GM12878 (cell line): Measurements from ENCODE around the gene CTNNA2. TPM values are rescaled to one million over a fixed set of nuclear protein-coding genes. Genes with fewer than 3 reads are reported as not detected.

ENCODE experiments used
- ATAC-seq: fragments of 200-7000 bp; cut with Tn5 transposase; 3 replicates; pipeline ENCODE4 v1.9.1; 2020; ENCODE audit warnings: mild to moderate bottlenecking, moderate library complexity
- BruUV-seq: library from RNA; stranded (reverse); fragments of 400-500 nt; replicated peaks from 2 replicates; lab custom pipeline; 2021; lab: Mats Ljungman, UMichigan
- CTCF ChIA-PET: fragments of 300-600 bp; sonication (Branson Sonifier 250); formaldehyde crosslinking; extraction: SDS; loops from one replicate; lab custom pipeline; 2021; ENCODE audit warnings: inconsistent platforms; lab: Yijun Ruan, JAX
- POLR2A ChIA-PET: fragments of 350-600 bp; formaldehyde crosslinking; extraction: SDS; loops from one replicate; lab custom pipeline; 2021; ENCODE audit warnings: inconsistent platforms; lab: Charles Lee
- RAD21 ChIA-PET: fragments of 300-600 bp; sonication (Branson Sonifier 250); formaldehyde crosslinking; loops from one replicate; lab custom pipeline; 2023; ENCODE audit warnings: antibody characterized with exemption; ENCODE audit not compliant: unreplicated experiment; lab: Charles Lee
- SMC1A ChIA-PET: fragments of 300-600 bp; sonication (Branson Sonifier 250); formaldehyde crosslinking; loops from one replicate; lab custom pipeline; 2023; ENCODE audit not compliant: unreplicated experiment, uncharacterized antibody; lab: Charles Lee
- DNase-seq: peaks from one replicate; pipeline ENCODE4 v3.0.0-alpha.2; 2011; ENCODE audit warnings: low read depth, low spot score
- FAIRE-seq: peaks from 3 replicates; lab custom pipeline; 2011; peaks lifted over from hg19 to GRCh38; lab: Jason Lieb, UNC
- H2AFZ ChIP-seq: 2 replicates; pipeline ENCODE4 v1.6.0; 2011; ENCODE audit warnings: low read depth, low read length, control low read depth; ENCODE audit not compliant: control insufficient read depth
- H3K27ac ChIP-seq: 2 replicates; pipeline ENCODE4 v1.5.1; 2011; ENCODE audit warnings: control low read depth; ENCODE audit not compliant: control insufficient read depth, insufficient read depth
- H3K27me3 ChIP-seq, 2 experiments: replicated peaks in 1 of 2; 2 replicates each; pipeline versions ENCODE4 v1.6.0 to v1.6.1; 2011; ENCODE audit warnings: low read length in 1 of 2; ENCODE audit not compliant: control insufficient read depth in 2 of 2, insufficient read depth in 2 of 2
- H3K36me3 ChIP-seq, 2 experiments: 2 replicates each; pipeline ENCODE4 v1.5.1; 2011; ENCODE audit warnings: low read length in 1 of 2; ENCODE audit not compliant: control insufficient read depth in 2 of 2, insufficient read depth in 2 of 2
- H3K4me1 ChIP-seq: 2 replicates; pipeline ENCODE4 v1.6.1; 2011; ENCODE audit warnings: mild to moderate bottlenecking, low read length, moderate library complexity, mixed read lengths; ENCODE audit not compliant: control insufficient read depth, insufficient read depth
- H3K4me2 ChIP-seq: 2 replicates; pipeline ENCODE4 v1.6.0; 2011; ENCODE audit warnings: control low read depth; ENCODE audit not compliant: control insufficient read depth, insufficient read depth
- H3K4me3 ChIP-seq: fragments of 200-600 bp; sonication (generic); 2 replicates; pipeline ENCODE4 v1.5.1; 2016
- H3K79me2 ChIP-seq: 2 replicates; pipeline ENCODE4 v1.6.0; 2011; ENCODE audit warnings: low read length; ENCODE audit not compliant: control insufficient read depth, insufficient read depth
- H3K9ac ChIP-seq: 2 replicates; pipeline ENCODE4 v1.8.0; 2011; ENCODE audit warnings: low read length, control low read depth, mixed read lengths; ENCODE audit not compliant: control insufficient read depth, insufficient read depth
- H3K9me3 ChIP-seq: replicated peaks from 3 replicates; pipeline ENCODE4 v1.5.1; 2011; ENCODE audit warnings: mild to moderate bottlenecking, low read length; ENCODE audit not compliant: control insufficient read depth, insufficient read depth
- H4K20me1 ChIP-seq: 2 replicates; pipeline ENCODE4 v1.6.0; 2011; ENCODE audit not compliant: control insufficient read depth, insufficient read depth
- EZH2 ChIP-seq: IDR thresholded peaks from 2 replicates; pipeline ENCODE4 v1.6.1; 2012; ENCODE audit warnings: low read depth, mild to moderate bottlenecking, control low read depth, inconsistent platforms, low read length, borderline replicate concordance; ENCODE audit not compliant: control insufficient read depth
- MTA2 ChIP-seq: fragments of 450-650 bp; IDR thresholded peaks from 2 replicates; pipeline ENCODE4 v1.6.1; 2016; ENCODE audit warnings: low read depth, mild to moderate bottlenecking, moderate library complexity
- MTA3 ChIP-seq: IDR thresholded peaks from 2 replicates; pipeline ENCODE4 v1.6.1; 2012; ENCODE audit warnings: low read length, inconsistent platforms, borderline replicate concordance
- SMAD1 ChIP-seq: fragments of 450-650 bp; IDR thresholded peaks from 2 replicates; pipeline ENCODE4 v1.6.1; 2018; ENCODE audit warnings: mild to moderate bottlenecking, low read depth; ENCODE audit not compliant: partially characterized antibody
- TCF7 ChIP-seq: IDR thresholded peaks from 2 replicates; pipeline ENCODE4 v1.6.1; 2014; ENCODE audit warnings: antibody characterized with exemption, borderline replicate concordance
- ZZZ3 ChIP-seq: IDR thresholded peaks from 2 replicates; pipeline ENCODE4 v1.6.1; 2011; ENCODE audit warnings: low read depth; ENCODE audit not compliant: control insufficient read depth, insufficient read length
- WGBS: methylation state at CpG from one replicate; pipeline ENCODE4 v1.1.6; 2016; ENCODE audit warnings: low lambda C conversion rate; ENCODE audit not compliant: insufficient replicate concordance, insufficient coverage; ENCODE audit errors: missing lambda C conversion rate; 5-methylcytosine and 5-hydroxymethylcytosine counted together
- in situ Hi-C: fragments of 300-500 bp; cut with MboI; formaldehyde crosslinking; loops from 9 replicates; pipeline ENCODE4 v1.14.3; 2018; ENCODE audit warnings: mixed read lengths
- intact Hi-C: fragments of 100-400 bp; cut with micrococcal nuclease; formaldehyde crosslinking; loops from one replicate; pipeline ENCODE4 v1.14.2; 2022; ENCODE audit not compliant: unreplicated experiment
- polyA plus RNA-seq, 11 experiments: library from polyadenylated mRNA; depleted of rRNA in 4 of 11; unstranded in 6 of 11; stranded (reverse) in 5 of 11; fragments of >200 nt; fragmentation: Nextera tagmentation in 4 of 11; fragmentation: Illumina TruSeq in 1 of 11; extraction: Ambion mirVana in 4 of 11; extraction: Trizol in 1 of 11; gene quantifications; 1 replicate in 1 of 11; 2 replicates in 10 of 11; pipeline versions ENCODE4 v1.2.1 to v1.2.3, GENCODE V29; 2011 to 2016; ENCODE audit warnings: inconsistent platforms in 2 of 11, missing spikeins in 2 of 11, low read depth in 1 of 11
- total RNA-seq, 4 experiments: library from RNA; depleted of rRNA in 3 of 4; stranded (reverse); fragments of >200 nt in 3 of 4; fragmentation: Illumina TruSeq in 1 of 4; extraction: Trizol in 1 of 4; gene quantifications; 2 replicates each; pipeline versions ENCODE4 v1.2.1 to v1.2.3, GENCODE V29; 2013 to 2021
- TF ChIP-seq, protein P1 (sequence below): IDR thresholded peaks from 2 replicates; pipeline ENCODE4 v1.6.1; 2012; ENCODE audit warnings: mild to moderate bottlenecking, low read depth, low read length

CTNNA2 gene
- total and polyA plus RNA-seq, 10 of the 15 experiments (the other 5 are each of a cell fraction or from before 2014, with no cell fraction given), result 2.4 to 36.2 (median 6.6) TPM

- TF ChIP-seq, protein P1, sequence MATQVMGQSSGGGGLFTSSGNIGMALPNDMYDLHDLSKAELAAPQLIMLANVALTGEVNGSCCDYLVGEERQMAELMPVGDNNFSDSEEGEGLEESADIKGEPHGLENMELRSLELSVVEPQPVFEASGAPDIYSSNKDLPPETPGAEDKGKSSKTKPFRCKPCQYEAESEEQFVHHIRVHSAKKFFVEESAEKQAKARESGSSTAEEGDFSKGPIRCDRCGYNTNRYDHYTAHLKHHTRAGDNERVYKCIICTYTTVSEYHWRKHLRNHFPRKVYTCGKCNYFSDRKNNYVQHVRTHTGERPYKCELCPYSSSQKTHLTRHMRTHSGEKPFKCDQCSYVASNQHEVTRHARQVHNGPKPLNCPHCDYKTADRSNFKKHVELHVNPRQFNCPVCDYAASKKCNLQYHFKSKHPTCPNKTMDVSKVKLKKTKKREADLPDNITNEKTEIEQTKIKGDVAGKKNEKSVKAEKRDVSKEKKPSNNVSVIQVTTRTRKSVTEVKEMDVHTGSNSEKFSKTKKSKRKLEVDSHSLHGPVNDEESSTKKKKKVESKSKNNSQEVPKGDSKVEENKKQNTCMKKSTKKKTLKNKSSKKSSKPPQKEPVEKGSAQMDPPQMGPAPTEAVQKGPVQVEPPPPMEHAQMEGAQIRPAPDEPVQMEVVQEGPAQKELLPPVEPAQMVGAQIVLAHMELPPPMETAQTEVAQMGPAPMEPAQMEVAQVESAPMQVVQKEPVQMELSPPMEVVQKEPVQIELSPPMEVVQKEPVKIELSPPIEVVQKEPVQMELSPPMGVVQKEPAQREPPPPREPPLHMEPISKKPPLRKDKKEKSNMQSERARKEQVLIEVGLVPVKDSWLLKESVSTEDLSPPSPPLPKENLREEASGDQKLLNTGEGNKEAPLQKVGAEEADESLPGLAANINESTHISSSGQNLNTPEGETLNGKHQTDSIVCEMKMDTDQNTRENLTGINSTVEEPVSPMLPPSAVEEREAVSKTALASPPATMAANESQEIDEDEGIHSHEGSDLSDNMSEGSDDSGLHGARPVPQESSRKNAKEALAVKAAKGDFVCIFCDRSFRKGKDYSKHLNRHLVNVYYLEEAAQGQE, result no peak
- TF ChIP-seq EZH2 (no peak), ZZZ3 (no peak), MTA3 (no peak)
- TF ChIP-seq, all 136 proteins: peak for 0
These were observed 790.4 kb downstream of the CTNNA2 start (continued) for GRCh38 chr2:80303006-80303908.

- RAD21 ChIA-PET, result no interaction called here
- intact Hi-C loops (no loop called here), in situ Hi-C loops (no loop called here)
- Histone ChIP-seq H3K4me3 (no peak within 1 kb of the TSS), H2AFZ (no peak within 1 kb of the TSS), H3K36me3 (no peaks in the 10 kb centered on the region), H3K4me1 (no peaks in the 10 kb centered on the region), H3K9me3 (no peaks in the 10 kb centered on the region; the same call in 2 of the 3 replicates), H3K9ac (no peak within 1 kb of the TSS), H3K27ac (no peak within 1 kb of the TSS), H4K20me1 (no peaks in the 10 kb centered on the region), H3K4me2 (no peak within 1 kb of the TSS), H3K79me2 (no peaks in the 10 kb centered on the region), H3K27me3 (peaks cover 4 to 8% of the 10 kb centered on the region in 2 experiments; a peak in 3 of 4 replicates)
- WGBS, result 37% methylated on average over 50 of the region's 64 CpGs
- DNase-seq (no peak), ATAC-seq (no peak), FAIRE-seq (no peak)
- SMC1A ChIA-PET, result no interaction called here
- TF ChIP-seq MTA2 (no peak), SMAD1 (no peak), TCF7 (no peak)
- POLR2A ChIA-PET, result no interaction called here
- no TSS peak for BruUV-seq
- CTCF ChIA-PET, result no interaction called here
These were observed 791.3 kb downstream of the CTNNA2 start, which contains the start of gene LRRTM1 for GRCh38 chr2:80303909-80304837. LRRTM1 (minus strand) TSS chr2:80304752; CDS start chr2:80303819, 933 bp downstream.
